PC-9 (cell line): ENCODE results near the gene MAP2K6. TPM values are rescaled to one million over a fixed set of nuclear protein-coding genes. Genes with fewer than 3 reads are reported as not detected.

Source experiments
- BruUV-seq: library from RNA; stranded (reverse); fragments of 400-500 nt; replicated peaks from 2 replicates; lab custom pipeline; 2021; lab: Mats Ljungman, UMichigan
- CTCF ChIA-PET: fragments of 300-600 bp; sonication (Branson Sonifier 250); formaldehyde crosslinking; loops from one replicate; lab custom pipeline; 2022; ENCODE audit warnings: antibody characterized with exemption; lab: Charles Lee
- POLR2A ChIA-PET: fragments of 300-600 bp; sonication (Branson Sonifier 250); formaldehyde crosslinking; loops from one replicate; lab custom pipeline; 2022; ENCODE audit warnings: antibody characterized with exemption; ENCODE audit not compliant: unreplicated experiment; lab: Charles Lee
- DNase-seq, 2 experiments: peaks; one replicate each; pipeline versions ENCODE4 v3.0.0 to v3.0.0-alpha.2; 2015 to 2022; ENCODE audit warnings: mixed read lengths in 1 of 2
- H2AFZ ChIP-seq: fragments of 200-600 bp; sonication (generic); 2 replicates; pipeline ENCODE4 v1.8.1; 2017; ENCODE audit warnings: antibody characterized with exemption
- H3F3A ChIP-seq: fragments of 200-600 bp; sonication (generic); 2 replicates; pipeline ENCODE4 v1.8.1; 2017; ENCODE audit warnings: antibody characterized with exemption, mild to moderate bottlenecking, low read depth; ENCODE audit not compliant: insufficient read depth
- H3K27ac ChIP-seq: fragments of 200-600 bp; sonication (generic); 2 replicates; pipeline ENCODE4 v1.6.1; 2016; ENCODE audit warnings: mixed run types
- H3K27me3 ChIP-seq: fragments of 200-600 bp; sonication (generic); 2 replicates; pipeline ENCODE4 v1.6.1; 2016; ENCODE audit warnings: low read depth, mixed run types; ENCODE audit not compliant: insufficient read depth
- H3K36me3 ChIP-seq: fragments of 200-600 bp; sonication (generic); 2 replicates; pipeline ENCODE4 v1.6.1; 2016; ENCODE audit warnings: low read depth, mixed run types
- H3K4me1 ChIP-seq: fragments of 200-600 bp; sonication (generic); replicated peaks from 2 replicates; pipeline ENCODE4 v1.6.1; 2016; ENCODE audit warnings: mixed run types; ENCODE audit not compliant: insufficient read depth
- H3K4me2 ChIP-seq: fragments of 200-600 bp; sonication (generic); 2 replicates; pipeline ENCODE4 v1.6.1; 2017; ENCODE audit warnings: mixed run types
- H3K4me3 ChIP-seq: fragments of 200-600 bp; sonication (generic); 2 replicates; pipeline ENCODE4 v1.6.1; 2016; ENCODE audit warnings: mixed run types
- H3K79me2 ChIP-seq: fragments of 200-600 bp; sonication (generic); 2 replicates; pipeline ENCODE4 v1.6.1; 2017; ENCODE audit warnings: low read depth, mixed run types
- H3K9me2 ChIP-seq: fragments of 200-600 bp; sonication (generic); 2 replicates; pipeline ENCODE4 v1.8.1; 2017; ENCODE audit warnings: mild to moderate bottlenecking; ENCODE audit not compliant: insufficient read depth
- H3K9me3 ChIP-seq: fragments of 200-600 bp; sonication (generic); 2 replicates; pipeline ENCODE4 v1.8.1; 2016; ENCODE audit warnings: low read depth; ENCODE audit not compliant: insufficient read depth
- H4K20me1 ChIP-seq: fragments of 200-600 bp; sonication (generic); 2 replicates; pipeline ENCODE4 v1.8.1; 2017; ENCODE audit not compliant: insufficient read depth
- CTCF ChIP-seq: fragments of 200-600 bp; sonication (generic); conservative IDR thresholded peaks from 2 replicates; pipeline ENCODE4 v1.6.1; 2017; ENCODE audit warnings: mixed run types, antibody characterized with exemption, mild to moderate bottlenecking, moderate library complexity
- EZH2 ChIP-seq: fragments of 200-600 bp; sonication (generic); IDR thresholded peaks from 2 replicates; pipeline ENCODE4 v1.8.0; 2017; ENCODE audit warnings: antibody characterized with exemption, low read depth
- intact Hi-C: fragments of 100-400 bp; cut with micrococcal nuclease; formaldehyde crosslinking; loops from one replicate; pipeline ENCODE4 v1.10.0; 2022; ENCODE audit not compliant: unreplicated experiment
- total RNA-seq: library from RNA; stranded (reverse); gene quantifications from 2 replicates; pipeline ENCODE4 v1.2.3, GENCODE V29; 2021

MAP2K6 gene
- total RNA-seq, 1 experiment from 2014 or later, result 1.6 TPM

- Histone ChIP-seq H3K9me2 (no peaks in the 10 kb centered on the region), H3K4me3 (no peak overlapping the region), H3K79me2 (no peaks in the 10 kb centered on the region), H3K36me3 (no peaks in the 10 kb centered on the region), H3K27ac (no peak overlapping the region), H4K20me1 (no peaks in the 10 kb centered on the region), H3K9me3 (no peaks in the 10 kb centered on the region; the same call in 1 of the 2 replicates), H3K4me2 (no peak overlapping the region), H2AFZ (no peak overlapping the region), H3F3A (no peaks in the 10 kb centered on the region), H3K27me3 (no peaks in the 10 kb centered on the region), H3K4me1 (0 out of 2 replicates have a peak, but pooled peaks cover 4% of the 10 kb centered on the region)
- intact Hi-C loops, result no loop called here
- DNase-seq, result no peak
- ChIA-PET POLR2A (no interaction called here), CTCF (no interaction called here)
- BruUV-seq, result no TSS peak
- TF ChIP-seq CTCF (no peak), EZH2 (no peak)
Measured at GRCh38 chr17:69462882-69463281, 48.4 kb downstream of the MAP2K6 start.

- peak overlapping the region; percentile 21; the same call in 1 of the 2 replicates for H3K4me3 ChIP-seq
- no peak overlapping the region for H2AFZ ChIP-seq
- no peaks in the 10 kb centered on the region for H3F3A ChIP-seq
- H3K27ac ChIP-seq, result no peak overlapping the region
- no peaks in the 10 kb centered on the region for H3K36me3 ChIP-seq
- intact Hi-C loops, result no loop called here
- no peaks in the 10 kb centered on the region for H3K9me2 ChIP-seq
- CTCF ChIA-PET, result interaction anchor here (0.6 kb wide), 1 partner anchor 106 kb away, joined by 3 read pairs; no protein-coding TSS in a partner anchor
- no peaks in the 10 kb centered on the region; the same call in 1 of the 2 replicates for H3K9me3 ChIP-seq
- POLR2A ChIA-PET, result no interaction called here
- H4K20me1 ChIP-seq, result no peaks in the 10 kb centered on the region
- no peaks in the 10 kb centered on the region for H3K79me2 ChIP-seq
- no peaks in the 10 kb centered on the region for H3K27me3 ChIP-seq
- BruUV-seq, result no TSS peak
- H3K4me1 ChIP-seq, result 0 out of 2 replicates have a peak, but pooled peaks cover 4% of the 10 kb centered on the region
- peak overlapping the region; percentile 51 for H3K4me2 ChIP-seq
- peak in 1 of 2 experiments; percentile 53 for DNase-seq
- TF ChIP-seq EZH2 (no peak), CTCF (no peak)
Measured at GRCh38 chr17:69466451-69466850, 52.0 kb downstream of the MAP2K6 start.

GRCh38 chr17:69466905-69467667 is 52.6 kb downstream of the MAP2K6 start:
- no peak overlapping the region for H2AFZ ChIP-seq
- ChIA-PET CTCF (no interaction called here), POLR2A (no interaction called here)
- H3K79me2 ChIP-seq, result no peaks in the 10 kb centered on the region
- no peaks in the 10 kb centered on the region for H4K20me1 ChIP-seq
- BruUV-seq, result no TSS peak
- no peak for DNase-seq
- TF ChIP-seq EZH2, result no peak
- no peak for TF ChIP-seq CTCF
- no peak overlapping the region for H3K4me3 ChIP-seq
- intact Hi-C loops, result no loop called here
- H3F3A ChIP-seq, result no peaks in the 10 kb centered on the region
- H3K27ac ChIP-seq, result no peak overlapping the region
- no peaks in the 10 kb centered on the region; the same call in 1 of the 2 replicates for H3K9me3 ChIP-seq
- no peaks in the 10 kb centered on the region for H3K36me3 ChIP-seq
- H3K4me1 ChIP-seq, result 0 out of 2 replicates have a peak, but pooled peaks cover 4% of the 10 kb centered on the region
- H3K4me2 ChIP-seq, result peak overlapping the region; percentile 51
- no peaks in the 10 kb centered on the region for H3K9me2 ChIP-seq
- H3K27me3 ChIP-seq, result no peaks in the 10 kb centered on the region
